ENCODE results near the gene CALHM5. TPM values are rescaled to one million over a fixed set of nuclear protein-coding genes. Genes with fewer than 3 reads are reported as not detected.

Gene CALHM5
- total RNA-seq, 4 donors from 2014 or later, result 0.89 to 5.9 (median 1.4) TPM

DNA sequence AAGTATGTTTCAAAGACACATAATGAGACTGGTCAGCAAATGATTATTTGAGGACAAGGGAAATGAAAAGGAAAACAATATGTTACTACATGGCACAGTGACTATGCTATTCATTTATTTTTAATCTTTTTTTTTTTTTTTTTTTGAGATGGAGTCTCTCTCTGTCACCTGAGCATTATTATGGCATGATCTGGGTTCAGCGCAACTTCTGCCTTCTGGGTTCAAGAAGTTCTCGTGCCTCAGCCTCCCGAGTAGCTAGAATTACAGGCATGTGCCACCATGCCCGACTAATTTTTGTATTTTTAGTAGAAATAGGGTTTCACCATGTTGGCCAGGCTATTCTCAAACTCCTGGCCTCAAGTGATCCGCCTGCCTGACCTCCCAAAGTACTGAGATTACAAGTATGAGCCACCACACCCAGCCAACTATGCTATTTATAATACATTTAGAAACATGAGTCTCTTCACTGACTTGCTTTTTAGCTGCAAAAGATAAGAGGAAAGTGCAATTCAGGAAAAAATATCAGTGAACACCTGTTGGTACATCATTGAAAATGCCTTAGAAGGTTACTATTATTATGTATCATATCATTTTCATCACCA is 45.5 kb downstream of the CALHM5 start:
- Histone ChIP-seq H3K4me3 (no peak overlapping the region), H3K27me3 (no peaks in the 10 kb centered on the region), H3K36me3 (no peaks in the 10 kb centered on the region), H3K4me1 (peaks cover 4% of the 10 kb centered on the region), H3K9me3 (no peaks in the 10 kb centered on the region), H3K27ac (no peak overlapping the region)
- DNase-seq (ENCODE audit: low spot score in 2 of 2), result no peak
- TF ChIP-seq POLR2AphosphoS5 (IDR thresholded peaks at IDR 0.05) (no peak), POLR2A (IDR thresholded peaks at IDR 0.05) (no peak), CTCF (IDR thresholded peaks at IDR 0.05) (no peak), EP300 (IDR thresholded peaks at IDR 0.05) (no peak)
- WGBS, result 89% methylated on average over 5 of the region's 5 CpGs

- TF ChIP-seq EP300 (IDR thresholded peaks at IDR 0.05), result no peak
- TF ChIP-seq CTCF (IDR thresholded peaks at IDR 0.05), result no peak
- TF ChIP-seq POLR2AphosphoS5 (IDR thresholded peaks at IDR 0.05), result no peak
- TF ChIP-seq POLR2A (IDR thresholded peaks at IDR 0.05), result no peak
- DNase-seq (ENCODE audit: low spot score in 2 of 2), result no peak
- Histone ChIP-seq H3K4me1 (peaks cover 4% of the 10 kb centered on the region), H3K27ac (no peak overlapping the region), H3K36me3 (no peaks in the 10 kb centered on the region), H3K27me3 (no peaks in the 10 kb centered on the region), H3K9me3 (no peaks in the 10 kb centered on the region), H3K4me3 (no peak overlapping the region)
- 23% methylated on average over 5 of the region's 5 CpGs for WGBS
Observed at GRCh38 chr6:116557893-116558292, 46.5 kb downstream of the CALHM5 start.

GRCh38 chr6:116560130-116560529 is 48.7 kb downstream of the CALHM5 start:
- TF ChIP-seq EP300 (IDR thresholded peaks at IDR 0.05) (no peak), POLR2AphosphoS5 (IDR thresholded peaks at IDR 0.05) (no peak)
- Histone ChIP-seq H3K27ac (no peak overlapping the region), H3K9me3 (no peaks in the 10 kb centered on the region), H3K4me3 (no peak overlapping the region), H3K27me3 (no peaks in the 10 kb centered on the region), H3K36me3 (no peaks in the 10 kb centered on the region), H3K4me1 (peaks cover 8% of the 10 kb centered on the region)
- DNase-seq (ENCODE audit: low spot score in 2 of 2), result no peak
- 64% methylated on average over 2 of the region's 2 CpGs for WGBS

DNA sequence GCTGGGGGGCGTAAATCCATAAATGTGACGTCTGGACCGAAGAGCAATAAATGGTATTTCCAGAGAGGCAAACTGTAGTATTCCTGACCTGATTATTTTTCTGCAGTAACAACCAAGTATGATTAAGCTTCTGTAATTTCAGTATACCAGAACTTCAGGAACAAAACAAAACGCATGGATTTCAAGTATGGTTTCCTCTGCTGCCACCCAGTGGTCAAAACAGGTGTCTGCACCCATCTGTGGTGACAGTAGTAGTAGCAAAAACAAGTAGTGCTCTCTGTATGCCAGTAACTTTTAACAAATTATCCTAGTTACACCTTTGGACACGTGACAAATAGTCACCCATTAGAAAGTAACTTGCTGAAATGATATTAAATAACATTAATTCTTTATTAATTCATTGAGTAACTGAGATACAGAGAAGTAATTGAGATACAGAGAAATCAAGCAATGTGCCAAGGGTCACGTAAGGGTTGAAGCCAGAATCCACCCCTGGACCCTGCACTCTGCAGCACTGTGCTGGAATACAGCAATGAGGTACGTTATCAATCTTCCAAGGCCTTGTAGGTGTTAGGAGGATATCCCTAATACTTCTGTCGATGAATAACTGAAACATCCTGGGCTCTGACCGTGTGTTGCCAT is 50.1 kb downstream of the CALHM5 start:
- Histone ChIP-seq H3K27ac (no peak overlapping the region), H3K4me1 (peaks cover 12% of the 10 kb centered on the region), H3K4me3 (peak overlapping the region; percentile 16), H3K27me3 (no peaks in the 10 kb centered on the region), H3K36me3 (no peaks in the 10 kb centered on the region), H3K9me3 (no peaks in the 10 kb centered on the region)
- peak; percentile 80 to 83 for DNase-seq (ENCODE audit: low spot score in 2 of 2)
- WGBS, result 45% methylated on average over 9 of the region's 9 CpGs
- TF ChIP-seq POLR2A (IDR thresholded peaks at IDR 0.05) (no peak), CTCF (IDR thresholded peaks at IDR 0.05) (peak; percentile 91)

DNA sequence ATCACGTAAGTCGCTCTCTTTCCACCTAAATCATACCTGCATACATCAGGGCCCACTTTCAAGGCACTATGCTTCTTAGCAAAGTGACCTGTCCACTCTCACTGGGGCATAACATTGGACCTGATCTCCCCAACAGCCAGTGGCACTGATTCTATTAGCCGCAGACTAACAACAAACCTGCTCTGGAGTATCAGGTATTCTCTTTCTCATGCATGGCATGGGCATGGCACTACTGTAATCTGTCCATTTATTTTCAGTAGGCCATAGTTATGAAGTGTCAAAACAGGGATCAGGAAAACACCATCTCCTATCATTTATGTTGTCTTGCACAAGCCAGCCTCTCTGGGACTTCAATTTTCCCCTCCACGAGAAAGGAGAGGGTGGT is 50.6 kb downstream of the CALHM5 start:
- WGBS, result 94% methylated on average over 4 of the region's 4 CpGs
- H3K27ac ChIP-seq, result no peak overlapping the region
- TF ChIP-seq POLR2A (IDR thresholded peaks at IDR 0.05), result no peak
- TF ChIP-seq POLR2AphosphoS5 (IDR thresholded peaks at IDR 0.05), result no peak
- TF ChIP-seq CTCF (IDR thresholded peaks at IDR 0.05), result no peak
- no peak for TF ChIP-seq EP300 (IDR thresholded peaks at IDR 0.05)
- DNase-seq (ENCODE audit: low spot score in 2 of 2), result no peak
- H3K27me3 ChIP-seq, result no peaks in the 10 kb centered on the region
- no peaks in the 10 kb centered on the region for H3K36me3 ChIP-seq
- peaks cover 12% of the 10 kb centered on the region for H3K4me1 ChIP-seq
- H3K4me3 ChIP-seq, result no peak overlapping the region
- H3K9me3 ChIP-seq, result no peaks in the 10 kb centered on the region
